HG03135 (cell line): ENCODE measurements around the gene CDH13.

Experiments used
- ATAC-seq: cut with Tn5 transposase; IDR thresholded peaks from one replicate; pipeline ENCODE4 v1.9.1; 2021; ENCODE audit warnings: mild to moderate bottlenecking, moderate library complexity; ENCODE audit not compliant: unreplicated experiment

CDH13 gene

GRCh38 chr16:83266848-83267553 lies 640.2 kb downstream of the CDH13 start:
- ATAC-seq: no peak

GRCh38 chr16:83268169-83268568 lies 641.4 kb downstream of the CDH13 start:
- no peak for ATAC-seq

GRCh38 chr16:83269048-83269447 lies 642.3 kb downstream of the CDH13 start:
- no peak for ATAC-seq

GRCh38 chr16:83269541-83269940 lies 642.8 kb downstream of the CDH13 start:
- ATAC-seq: no peak

- no peak for ATAC-seq
Measured at GRCh38 chr16:83270061-83270460, 643.3 kb downstream of the CDH13 start.

- no peak for ATAC-seq
Measured at GRCh38 chr16:83270640-83271039, 643.9 kb downstream of the CDH13 start.

- no peak for ATAC-seq
Measured at GRCh38 chr16:83271123-83271522, 644.4 kb downstream of the CDH13 start.

- ATAC-seq: no peak
Measured at GRCh38 chr16:83271970-83272575, 645.3 kb downstream of the CDH13 start.

- ATAC-seq: no peak
Measured at GRCh38 chr16:83272843-83273242, 646.1 kb downstream of the CDH13 start.

GRCh38 chr16:83273504-83274173 lies 646.9 kb downstream of the CDH13 start:
- ATAC-seq: no peak

GRCh38 chr16:83279251-83279650 lies 652.5 kb downstream of the CDH13 start:
- ATAC-seq: no peak

- no peak for ATAC-seq
Measured at GRCh38 chr16:83285921-83286320, 659.2 kb downstream of the CDH13 start.

GRCh38 chr16:83296505-83296904 lies 669.7 kb downstream of the CDH13 start:
- no peak for ATAC-seq

GRCh38 chr16:83298541-83298940 lies 671.8 kb downstream of the CDH13 start:
- no peak for ATAC-seq

- no peak for ATAC-seq
Measured at GRCh38 chr16:83300326-83300725, 673.6 kb downstream of the CDH13 start.

GRCh38 chr16:83301971-83302370 lies 675.2 kb downstream of the CDH13 start:
- ATAC-seq: no peak

- ATAC-seq: no peak
Measured at GRCh38 chr16:83302853-83303252, 676.1 kb downstream of the CDH13 start.

GRCh38 chr16:83305092-83305491 lies 678.3 kb downstream of the CDH13 start:
- ATAC-seq: no peak

- no peak for ATAC-seq
Measured at GRCh38 chr16:83306961-83307593, 680.3 kb downstream of the CDH13 start.

- ATAC-seq: no peak
Measured at GRCh38 chr16:83307594-83307992, 680.8 kb downstream of the CDH13 start.

GRCh38 chr16:83308414-83308813 lies 681.6 kb downstream of the CDH13 start:
- ATAC-seq: no peak

- no peak for ATAC-seq
Measured at GRCh38 chr16:83310816-83311215, 684.0 kb downstream of the CDH13 start.
